Measurements from ENCODE around the gene KCNRG.

DNA sequence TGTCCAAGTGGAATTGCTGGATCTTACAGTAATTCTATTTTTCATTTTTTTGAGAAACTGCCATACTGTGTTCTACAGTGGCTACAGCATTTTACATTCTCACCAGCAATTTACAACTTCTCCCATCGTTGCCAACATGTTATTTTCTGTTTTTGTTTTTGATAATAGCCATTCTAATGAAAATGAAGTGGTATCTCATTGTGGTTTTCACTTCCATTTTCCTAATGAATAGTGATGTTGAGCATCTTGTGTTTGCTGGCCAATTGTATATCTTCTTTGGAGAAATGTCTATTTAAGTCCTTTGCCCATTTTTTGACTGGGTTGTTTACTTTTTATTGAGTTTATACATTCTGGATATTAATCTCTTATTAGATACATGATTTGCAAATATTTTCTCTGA, 38.6 kb downstream of the KCNRG start:
- TF ChIP-seq ZBTB7A (IDR thresholded peaks at IDR 0.05; ENCODE audit: low read depth) (no peak), RAD21 (IDR thresholded peaks at IDR 0.05; ENCODE audit: low read depth) (no peak), CREB1 (IDR thresholded peaks at IDR 0.05; ENCODE audit: low read depth) (no peak), NFIC (IDR thresholded peaks at IDR 0.05) (no peak), TCF12 (IDR thresholded peaks at IDR 0.05; ENCODE audit: low read depth) (no peak), EP300 (IDR thresholded peaks at IDR 0.05; ENCODE audit: borderline replicate concordance) (no peak)
- TF ChIP-seq, protein P1, sequence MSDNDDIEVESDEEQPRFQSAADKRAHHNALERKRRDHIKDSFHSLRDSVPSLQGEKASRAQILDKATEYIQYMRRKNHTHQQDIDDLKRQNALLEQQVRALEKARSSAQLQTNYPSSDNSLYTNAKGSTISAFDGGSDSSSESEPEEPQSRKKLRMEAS (IDR thresholded peaks at IDR 0.05) = no peak
